HuH-7.5 (cell line): ENCODE results near the gene MALT1.
"Not testable (repeated sequence)": the region's sequence is repeated elsewhere in the genome, so short reads cannot be mapped to it uniquely, and the experiment has no call there.

Experiments used
- DNase-seq: peaks from one replicate; pipeline ENCODE4 v3.0.0; 2011; ENCODE audit warnings: low spot score

The MALT1 gene

GRCh38 chr18:58733866-58734265 is 62.6 kb downstream of the MALT1 start:
- DNase-seq: no peak

- DNase-seq: no peak
Measured at GRCh38 chr18:58738322-58738721, 67.1 kb downstream of the MALT1 start.

GRCh38 chr18:58745914-58746313 is 74.6 kb downstream of the MALT1 start:
- no peak for DNase-seq

- no peak for DNase-seq
Measured at GRCh38 chr18:58748899-58749595, 77.8 kb downstream of the MALT1 start.

GRCh38 chr18:58753976-58754375 is 82.7 kb downstream of the MALT1 start:
- DNase-seq: no peak

- DNase-seq: no peak
Measured at GRCh38 chr18:58754544-58755068, 83.3 kb downstream of the MALT1 start.

GRCh38 chr18:58755304-58756010 is 84.2 kb downstream of the MALT1 start:
- no peak for DNase-seq

GRCh38 chr18:58756148-58756547 is 84.9 kb downstream of the MALT1 start:
- no peak for DNase-seq

- DNase-seq: no peak
Measured at GRCh38 chr18:58756596-58757240, 85.5 kb downstream of the MALT1 start.

GRCh38 chr18:58757351-58757750 is 86.1 kb downstream of the MALT1 start:
- DNase-seq: not testable (repeated sequence)

GRCh38 chr18:58758046-58758445 is 86.8 kb downstream of the MALT1 start:
- DNase-seq: no peak

- no peak for DNase-seq
Measured at GRCh38 chr18:58758606-58759005, 87.3 kb downstream of the MALT1 start.

GRCh38 chr18:58761241-58761969 is 90.1 kb downstream of the MALT1 start:
- no peak for DNase-seq

GRCh38 chr18:58761970-58762780 is 90.9 kb downstream of the MALT1 start:
- DNase-seq: no peak

- DNase-seq: no peak
Measured at GRCh38 chr18:58762781-58763171, 91.5 kb downstream of the MALT1 start.

GRCh38 chr18:58766164-58766563 is 94.9 kb downstream of the MALT1 start:
- no peak for DNase-seq

- DNase-seq: no peak
Measured at GRCh38 chr18:58766946-58767345, 95.7 kb downstream of the MALT1 start.

- peak; percentile 65 for DNase-seq
Measured at GRCh38 chr18:58768293-58768974, 97.2 kb downstream of the MALT1 start.

GRCh38 chr18:58769321-58769720 is 98.1 kb downstream of the MALT1 start:
- no peak for DNase-seq

- no peak for DNase-seq
Measured at GRCh38 chr18:58770601-58771000, 99.3 kb downstream of the MALT1 start.

GRCh38 chr18:58772161-58772560 is 100.9 kb downstream of the MALT1 start:
- DNase-seq: no peak
